Activated CD8-positive, alpha-beta T cell treated with anti-CD3 and anti-CD28 coated beads for 36 hours (primary cell): ENCODE results near the gene XPO6. TPM values are rescaled to one million over a fixed set of nuclear protein-coding genes. Genes with fewer than 3 reads are reported as not detected.
"Not testable (repeated sequence)": the region's sequence is repeated elsewhere in the genome, so short reads cannot be mapped to it uniquely, and the experiment has no call there.

ENCODE experiments used
- ATAC-seq: fragments of 200-7000 bp; cut with Tn5 transposase; one replicate; pipeline ENCODE4 v1.10.0; 2021; ENCODE audit warnings: mild to moderate bottlenecking, moderate library complexity
- CTCF ChIA-PET: fragments of 350-600 bp; sonication (Branson Sonifier 250); formaldehyde crosslinking; loops from one replicate; lab custom pipeline; 2021; ENCODE audit warnings: antibody characterized with exemption; lab: Charles Lee
- POLR2A ChIA-PET: fragments of 350-600 bp; sonication (Branson Sonifier 250); formaldehyde crosslinking; loops from one replicate; lab custom pipeline; 2021; ENCODE audit warnings: antibody characterized with exemption; lab: Charles Lee
- DNase-seq: peaks from one replicate; pipeline ENCODE4 v3.0.0-alpha.2; 2020
- H3K27ac Mint-ChIP-seq: one replicate; pipeline ENCODE4 v1.8.0; 2021; ENCODE audit warnings: mild to moderate bottlenecking, mixed read lengths
- H3K27me3 Mint-ChIP-seq: one replicate; pipeline ENCODE4 v1.8.0; 2021; ENCODE audit warnings: mixed read lengths
- H3K36me3 Mint-ChIP-seq: one replicate; pipeline ENCODE4 v1.8.0; 2021; ENCODE audit warnings: low read depth, mixed read lengths
- H3K4me1 Mint-ChIP-seq: one replicate; pipeline ENCODE4 v1.8.0; 2021; ENCODE audit warnings: low read depth, mixed read lengths
- H3K4me3 Mint-ChIP-seq: one replicate; pipeline ENCODE4 v1.8.0; 2021; ENCODE audit warnings: mild to moderate bottlenecking, moderate library complexity, mixed read lengths
- H3K9me3 Mint-ChIP-seq: one replicate; pipeline ENCODE4 v1.8.0; 2021; ENCODE audit warnings: mixed read lengths
- CTCF ChIP-seq: fragments of 200-600 bp; IDR thresholded peaks from one replicate; pipeline ENCODE4 v1.8.0; 2022; ENCODE audit warnings: antibody characterized with exemption, mild to moderate bottlenecking
- intact Hi-C: fragments of 100-400 bp; cut with micrococcal nuclease; formaldehyde crosslinking; loops from one replicate; pipeline ENCODE4 v1.10.0; 2022
- total RNA-seq, 2 experiments: library from RNA; stranded (reverse); gene quantifications; one replicate each; pipeline ENCODE4 v1.2.3, GENCODE V29; 2021

XPO6 gene
- total RNA-seq, 2 experiments from 2014 or later: 250 to 253 TPM

- H3K9me3 Mint-ChIP-seq: peaks cover 2% of the 10 kb centered on the region
- no peak for DNase-seq
- H3K36me3 Mint-ChIP-seq: no peaks in the 10 kb centered on the region
- no peaks in the 10 kb centered on the region for H3K4me1 Mint-ChIP-seq
- CTCF ChIA-PET: interaction anchor here (0.6 to 1.6 kb wide), 4 partner anchors 17 to 85 kb away, joined by 3 to 5 read pairs (median 3); no protein-coding TSS in a partner anchor
- POLR2A ChIA-PET: interaction anchor here (0.6 kb wide), 1 partner anchor 252 kb away, joined by 3 read pairs; no protein-coding TSS in a partner anchor
- no peak for ATAC-seq
- H3K27me3 Mint-ChIP-seq: no peaks in the 10 kb centered on the region
- no peak for TF ChIP-seq CTCF
- intact Hi-C loops: no loop called here
- H3K4me3 Mint-ChIP-seq: no peak overlapping the region
- no peak overlapping the region for H3K27ac Mint-ChIP-seq
These were observed 30.2 kb upstream of the XPO6 start for GRCh38 chr16:28241924-28242323.

- intact Hi-C loops: no loop called here
- CTCF ChIA-PET: interaction anchor here (1.2 to 1.4 kb wide), 3 partner anchors 20 to 79 kb away, joined by 3 to 6 read pairs (median 3); no protein-coding TSS in a partner anchor
- H3K36me3 Mint-ChIP-seq: no peaks in the 10 kb centered on the region
These were observed 26.1 kb upstream of the XPO6 start for GRCh38 chr16:28237754-28238357.

DNA sequence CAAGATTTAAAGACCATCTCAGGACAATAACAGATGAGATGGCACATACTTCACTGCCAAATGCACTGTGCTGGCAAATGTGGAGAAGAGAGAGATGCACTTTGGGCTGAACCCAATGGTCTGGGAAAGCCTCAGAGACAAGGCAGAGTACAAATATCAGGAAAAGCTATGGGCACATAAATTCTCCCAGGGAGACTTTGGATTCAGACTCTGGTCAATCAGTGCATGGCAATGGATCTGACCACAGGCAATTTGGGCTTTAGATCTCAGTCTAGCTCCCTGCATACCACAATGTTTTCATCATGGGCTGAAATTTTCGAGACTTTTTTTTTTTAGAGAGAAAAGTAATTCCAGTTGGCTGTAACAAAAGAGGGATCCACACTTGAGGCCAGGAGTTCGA lies 20.0 kb upstream of the XPO6 start:
- Mint-ChIP-seq H3K4me3 (no peak overlapping the region), H3K4me1 (no peaks in the 10 kb centered on the region), H3K27me3 (no peaks in the 10 kb centered on the region), H3K36me3 (no peaks in the 10 kb centered on the region), H3K9me3 (no peaks in the 10 kb centered on the region), H3K27ac (no peak overlapping the region)
- POLR2A ChIA-PET: interaction anchor here (0.6 to 1.4 kb wide), 3 partner anchors 21 to 167 kb away, joined by 3 to 4 read pairs (median 3); no protein-coding TSS in a partner anchor
- DNase-seq (no peak), ATAC-seq (no peak)
- intact Hi-C loops: no loop called here
- no peak for TF ChIP-seq CTCF
- CTCF ChIA-PET: no interaction called here

More at GRCh38 chr16:28237754-28238357, 26.1 kb upstream of the XPO6 start:
- no peak for TF ChIP-seq CTCF
- H3K9me3 Mint-ChIP-seq: peaks cover 2% of the 10 kb centered on the region
- H3K27me3 Mint-ChIP-seq: no peaks in the 10 kb centered on the region
- no peaks in the 10 kb centered on the region for H3K4me1 Mint-ChIP-seq
- POLR2A ChIA-PET: interaction anchor here (0.7 kb wide), 1 partner anchor 35 kb away, joined by 3 read pairs; no protein-coding TSS in a partner anchor
- DNase-seq: peak; percentile 35
- H3K4me3 Mint-ChIP-seq: no peak overlapping the region
- no peak for ATAC-seq
- no peak overlapping the region for H3K27ac Mint-ChIP-seq

DNA sequence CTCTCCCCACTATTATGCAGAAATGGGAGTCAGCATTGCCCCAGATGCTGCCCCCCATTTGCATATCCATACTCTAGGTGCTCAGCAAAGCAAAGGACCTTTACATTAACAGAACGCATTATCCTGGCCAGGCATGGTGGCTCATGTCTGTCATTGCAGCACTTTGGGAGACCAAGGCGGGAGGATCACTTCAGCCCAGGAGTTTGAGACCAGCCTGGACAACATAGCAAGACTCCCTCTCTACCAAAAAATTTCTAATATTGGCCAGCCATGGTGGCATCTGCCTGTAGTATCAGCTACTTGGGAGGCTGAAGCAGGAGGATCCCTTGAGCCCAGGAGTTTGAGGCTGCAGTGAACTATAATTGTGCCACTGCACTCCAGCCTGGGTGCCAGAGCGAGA lies 12.1 kb upstream of the XPO6 start:
- ATAC-seq, H3K4me3 Mint-ChIP-seq, POLR2A ChIA-PET, H3K4me1 Mint-ChIP-seq, H3K27ac Mint-ChIP-seq, CTCF ChIA-PET, intact Hi-C loops, H3K27me3 Mint-ChIP-seq, H3K9me3 Mint-ChIP-seq, DNase-seq, H3K36me3 Mint-ChIP-seq: not testable (repeated sequence)

GRCh38 chr16:28219777-28220176 lies 8.0 kb upstream of the XPO6 start:
- H3K27me3 Mint-ChIP-seq, ATAC-seq, DNase-seq, POLR2A ChIA-PET, intact Hi-C loops, H3K4me3 Mint-ChIP-seq, H3K36me3 Mint-ChIP-seq, H3K9me3 Mint-ChIP-seq, H3K4me1 Mint-ChIP-seq, H3K27ac Mint-ChIP-seq: not testable (repeated sequence)
- CTCF ChIA-PET: interaction anchor here (1.1 to 5.4 kb wide), 3 partner anchors 82 to 526 kb away, joined by 4 to 83 read pairs (median 21); no protein-coding TSS in a partner anchor

DNA sequence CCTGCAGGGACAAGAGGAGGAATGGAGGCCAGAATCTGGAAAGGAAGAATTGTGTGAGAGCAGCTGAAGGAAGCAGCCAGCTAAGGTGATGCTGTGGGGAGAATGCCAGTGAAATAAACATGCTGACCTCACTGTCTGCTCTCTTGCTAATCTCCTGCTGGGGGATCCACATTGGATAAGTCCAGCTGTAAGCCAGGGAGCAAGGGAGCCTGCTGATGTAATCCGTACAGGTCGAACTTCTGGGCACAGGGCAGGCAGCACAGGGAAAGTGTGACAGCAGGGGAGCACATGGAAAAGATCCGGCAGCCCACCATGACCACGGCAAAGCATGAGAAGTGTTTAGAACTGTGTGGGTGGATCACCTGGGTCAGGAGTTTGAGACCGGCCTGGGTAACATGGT lies 7.5 kb upstream of the XPO6 start:
- ATAC-seq (no peak), DNase-seq (no peak)
- H3K27ac Mint-ChIP-seq: no peak overlapping the region
- CTCF ChIA-PET: interaction anchor here (1.2 to 5.4 kb wide), 6 partner anchors 58 to 247 kb away, joined by 3 to 83 read pairs (median 13); no protein-coding TSS in a partner anchor
- intact Hi-C loops: no loop called here
- no peaks in the 10 kb centered on the region for H3K4me1 Mint-ChIP-seq
- no peaks in the 10 kb centered on the region for H3K36me3 Mint-ChIP-seq
- no peak overlapping the region for H3K4me3 Mint-ChIP-seq
- TF ChIP-seq CTCF: no peak
- no peaks in the 10 kb centered on the region for H3K27me3 Mint-ChIP-seq
- H3K9me3 Mint-ChIP-seq: no peaks in the 10 kb centered on the region
- POLR2A ChIA-PET: no interaction called here
